ENCODE results near the gene EFEMP2.

- TF ChIP-seq CTCF (IDR thresholded peaks at IDR 0.05) (no peak), POLR2A (IDR thresholded peaks at IDR 0.05) (no peak)
These were observed 8.3 kb upstream of the EFEMP2 start for GRCh38 chr11:65880844-65881421.
